HG03025 (cell line): Measurements from ENCODE around the gene GRP.
"Not testable (repeated sequence)": the region's sequence is repeated elsewhere in the genome, so short reads cannot be mapped to it uniquely, and the experiment has no call there.

ENCODE experiments used
- ATAC-seq: cut with Tn5 transposase; IDR thresholded peaks from one replicate; pipeline ENCODE4 v1.9.1; 2021; ENCODE audit warnings: mild to moderate bottlenecking, moderate library complexity; ENCODE audit not compliant: unreplicated experiment, low FRiP score

The GRP gene

DNA sequence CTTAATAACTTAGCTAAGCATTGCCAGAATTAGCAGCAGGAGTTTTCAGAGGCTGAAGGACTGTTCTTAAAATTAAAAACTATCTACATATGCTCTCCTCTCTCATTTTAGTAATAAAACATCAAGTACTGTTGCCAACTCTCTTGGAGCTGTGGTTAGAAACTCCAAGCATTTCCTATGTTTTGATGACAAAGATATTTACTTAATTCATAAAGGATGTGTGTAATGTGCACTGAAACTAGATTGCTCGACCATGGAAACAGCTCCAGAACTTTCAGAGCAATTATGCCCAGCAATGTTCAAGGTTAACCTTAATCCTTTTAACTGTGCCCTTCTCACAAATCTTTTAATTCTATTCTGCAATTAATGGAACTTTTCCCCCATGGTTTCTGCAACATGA lies 8.4 kb downstream of the GRP start:
- ATAC-seq, result no peak

DNA sequence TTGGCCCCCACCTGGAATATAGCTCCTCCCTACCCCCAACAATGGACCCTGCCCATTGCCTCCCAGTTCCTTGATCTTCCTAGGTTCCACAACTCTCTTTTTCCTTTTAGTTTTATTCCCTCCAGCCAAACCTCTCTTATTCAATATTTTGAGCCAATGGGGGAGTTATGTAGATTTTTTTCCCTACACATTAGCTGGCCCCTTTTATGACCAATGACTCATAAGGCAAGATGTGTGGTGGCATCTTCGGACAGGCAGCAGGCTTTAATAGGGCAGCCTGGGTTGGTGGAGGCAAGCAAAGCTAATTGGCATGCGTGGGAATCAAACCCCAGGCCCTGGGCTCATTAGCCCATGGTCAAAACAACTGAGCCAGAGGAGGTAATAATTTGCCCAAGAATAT lies 9.2 kb downstream of the GRP start:
- ATAC-seq, result no peak

- no peak for ATAC-seq
Measured at GRCh38 chr18:59229701-59230443, 9.9 kb downstream of the GRP start.

- no peak for ATAC-seq
Measured at GRCh38 chr18:59231114-59231513, 11.2 kb downstream of the GRP start.

GRCh38 chr18:59231877-59232276 lies 11.9 kb downstream of the GRP start:
- ATAC-seq, result no peak

GRCh38 chr18:59232309-59233016 lies 12.5 kb downstream of the GRP start:
- no peak for ATAC-seq

DNA sequence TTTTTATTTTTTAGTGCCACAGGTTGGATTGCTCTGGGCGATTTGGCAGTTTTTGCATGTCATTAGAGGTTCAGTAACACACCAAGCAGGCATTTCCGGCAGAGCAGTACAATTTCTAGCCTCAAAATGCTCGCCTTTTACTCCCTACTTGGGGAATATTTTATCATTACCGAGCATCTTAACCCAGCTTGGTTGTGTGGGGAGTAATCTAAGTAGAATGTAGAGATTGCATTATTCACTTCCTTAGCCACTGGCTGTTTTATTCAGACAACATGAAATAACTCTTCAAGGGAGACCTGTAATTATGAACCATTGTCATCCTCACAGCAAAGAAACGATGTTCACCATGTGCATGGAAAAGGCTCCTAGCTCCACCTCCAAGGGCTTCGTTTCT lies 13.1 kb downstream of the GRP start:
- ATAC-seq, result no peak

DNA sequence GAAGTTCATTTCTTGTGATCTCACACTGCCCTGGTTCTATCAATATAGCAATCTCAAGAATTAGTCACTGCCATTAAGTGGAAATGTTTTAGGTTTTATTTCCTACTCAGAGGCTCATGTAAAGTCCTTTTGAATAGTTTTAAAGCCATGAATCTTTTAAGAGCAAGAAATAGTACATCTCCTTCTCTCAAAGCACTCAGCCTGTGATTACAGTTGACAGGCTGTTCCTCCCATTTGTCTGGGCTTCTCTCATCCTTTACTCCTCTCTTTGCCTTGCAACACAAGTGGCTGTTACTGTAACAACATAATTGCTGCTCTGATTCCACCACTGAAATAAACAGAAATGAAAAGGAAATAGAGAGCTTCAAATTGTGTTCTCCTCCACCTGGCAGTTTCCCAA lies 18.4 kb downstream of the GRP start:
- ATAC-seq, result no peak

GRCh38 chr18:59239642-59240041 lies 19.7 kb downstream of the GRP start:
- ATAC-seq, result no peak

DNA sequence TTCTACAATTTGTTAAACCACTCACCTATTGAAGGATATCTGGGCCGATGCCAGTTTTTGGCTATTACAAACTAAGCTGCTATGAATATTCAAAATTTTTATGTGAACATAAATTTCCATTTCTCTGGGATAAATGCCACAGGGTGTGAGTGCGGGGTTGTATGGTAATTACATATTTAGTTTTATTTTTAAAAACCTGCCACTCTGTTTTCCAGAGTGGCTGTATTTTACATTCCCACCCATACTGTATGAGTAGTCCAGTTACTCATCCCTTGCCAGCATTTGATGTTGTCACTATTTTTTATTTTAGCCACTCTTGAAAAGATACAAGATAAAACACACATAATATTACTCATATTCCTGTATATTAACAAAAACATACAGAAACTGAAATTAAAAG lies 22.9 kb downstream of the GRP start:
- no peak for ATAC-seq

- no peak for ATAC-seq
Measured at GRCh38 chr18:59246796-59247195, 26.8 kb downstream of the GRP start.

DNA sequence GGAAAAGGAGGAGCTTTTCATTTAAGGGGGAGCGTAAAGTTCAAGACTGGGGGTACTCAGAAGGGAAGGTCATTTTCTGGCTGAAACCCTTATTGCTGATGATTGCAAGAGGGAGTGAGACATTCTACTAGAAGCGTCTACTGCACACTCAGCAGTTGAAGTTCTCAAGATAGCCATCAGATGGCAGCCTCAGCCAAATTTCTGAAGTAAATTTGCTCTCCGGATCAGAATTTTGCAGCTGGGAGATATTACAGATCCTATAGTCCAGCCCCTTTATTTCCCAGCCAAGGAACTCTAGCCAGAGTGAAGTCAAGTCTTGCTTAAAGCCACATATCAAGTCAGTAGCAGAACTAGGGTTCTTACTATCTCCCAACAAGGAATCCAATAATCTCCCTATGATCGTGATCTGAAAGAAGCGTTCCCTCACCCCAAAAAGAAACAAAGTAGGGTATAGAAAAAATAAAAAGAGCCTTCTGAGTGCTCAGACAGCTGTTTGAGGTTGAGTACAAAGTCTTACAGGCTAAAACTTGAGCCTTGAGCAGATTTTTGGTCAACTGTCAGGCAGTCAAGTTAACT lies 29.3 kb downstream of the GRP start:
- ATAC-seq, result no peak

DNA sequence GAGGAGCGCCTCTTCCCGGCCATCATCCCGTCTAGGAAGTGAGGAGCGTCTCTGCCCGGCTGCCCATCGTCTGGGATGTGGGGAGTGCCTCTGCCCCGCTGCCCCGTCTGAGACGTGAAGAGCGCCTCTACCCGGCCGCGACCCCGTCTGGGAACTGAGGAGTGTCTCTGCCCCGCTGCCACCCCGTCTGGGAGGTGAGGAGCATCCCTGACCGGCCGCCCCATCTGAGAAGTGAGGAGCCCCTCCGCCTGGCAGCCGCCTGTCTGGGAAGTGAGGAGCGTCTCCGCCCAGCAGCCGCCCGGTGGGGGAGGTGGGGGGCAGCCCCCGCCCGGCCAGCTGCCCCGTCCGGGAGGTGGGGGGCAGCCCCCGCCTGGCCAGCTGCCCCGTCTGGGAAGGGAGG lies 35.5 kb downstream of the GRP start:
- ATAC-seq, result not testable (repeated sequence)

DNA sequence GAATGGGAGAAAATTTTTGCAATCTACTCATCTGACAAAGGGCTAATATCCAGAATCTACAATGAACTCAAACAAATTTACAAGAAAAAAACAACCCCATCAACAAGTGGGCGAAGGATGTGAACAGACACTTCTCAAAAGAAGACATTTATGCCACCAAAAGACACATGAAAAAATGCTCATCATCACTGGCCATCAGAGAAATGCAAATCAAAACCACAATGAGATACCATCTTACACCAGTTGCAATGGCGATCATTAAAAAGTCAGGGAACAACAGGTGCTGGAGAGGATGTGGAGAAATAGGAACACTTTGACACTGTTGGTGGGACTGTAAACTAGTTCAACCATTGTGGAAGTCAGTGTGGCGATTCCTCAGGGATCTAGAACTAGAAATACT lies 41.9 kb downstream of the GRP start:
- ATAC-seq, result not testable (repeated sequence)

DNA sequence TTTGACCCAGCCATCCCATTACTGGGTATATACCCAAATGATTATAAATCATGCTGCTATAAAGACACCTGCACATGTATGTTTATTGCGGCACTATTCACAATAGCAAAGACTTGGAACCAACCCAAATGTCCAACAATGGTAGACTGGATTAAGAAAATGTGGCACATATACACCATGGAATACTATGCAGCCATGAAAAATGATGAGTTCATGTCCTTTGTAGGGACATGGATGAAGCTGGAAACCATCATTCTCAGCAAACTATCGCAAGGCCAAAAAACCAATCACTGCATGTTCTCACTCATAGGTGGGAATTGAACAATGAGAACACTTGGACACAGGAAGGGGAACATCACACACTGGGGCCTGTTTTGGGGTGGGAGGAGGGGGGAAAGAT lies 42.3 kb downstream of the GRP start:
- not testable (repeated sequence) for ATAC-seq

- no peak for ATAC-seq
Measured at GRCh38 chr18:59263661-59264060, 43.7 kb downstream of the GRP start.

DNA sequence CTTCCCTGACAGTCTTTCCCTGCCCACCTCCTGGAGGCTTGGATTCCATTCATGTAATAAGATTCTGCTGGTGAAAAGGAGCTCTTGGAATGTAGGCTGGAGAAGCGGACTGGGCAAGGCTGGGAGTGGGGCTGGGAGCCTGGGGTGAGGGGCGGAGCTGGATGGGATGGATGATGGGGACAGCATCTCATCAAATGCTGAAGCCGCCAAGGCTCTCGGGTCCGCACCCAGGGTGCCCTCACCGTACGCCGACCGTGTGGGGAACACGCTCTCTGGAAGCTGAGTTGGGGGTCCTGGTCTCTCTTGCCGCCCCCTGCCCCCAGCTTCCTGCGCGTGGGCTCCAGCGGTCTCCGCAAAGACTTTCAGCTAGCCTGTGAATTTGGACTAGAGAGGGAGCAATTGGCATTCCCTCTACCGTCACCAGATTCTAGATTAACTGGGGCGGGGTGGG lies 44.2 kb downstream of the GRP start:
- ATAC-seq, result no peak

DNA sequence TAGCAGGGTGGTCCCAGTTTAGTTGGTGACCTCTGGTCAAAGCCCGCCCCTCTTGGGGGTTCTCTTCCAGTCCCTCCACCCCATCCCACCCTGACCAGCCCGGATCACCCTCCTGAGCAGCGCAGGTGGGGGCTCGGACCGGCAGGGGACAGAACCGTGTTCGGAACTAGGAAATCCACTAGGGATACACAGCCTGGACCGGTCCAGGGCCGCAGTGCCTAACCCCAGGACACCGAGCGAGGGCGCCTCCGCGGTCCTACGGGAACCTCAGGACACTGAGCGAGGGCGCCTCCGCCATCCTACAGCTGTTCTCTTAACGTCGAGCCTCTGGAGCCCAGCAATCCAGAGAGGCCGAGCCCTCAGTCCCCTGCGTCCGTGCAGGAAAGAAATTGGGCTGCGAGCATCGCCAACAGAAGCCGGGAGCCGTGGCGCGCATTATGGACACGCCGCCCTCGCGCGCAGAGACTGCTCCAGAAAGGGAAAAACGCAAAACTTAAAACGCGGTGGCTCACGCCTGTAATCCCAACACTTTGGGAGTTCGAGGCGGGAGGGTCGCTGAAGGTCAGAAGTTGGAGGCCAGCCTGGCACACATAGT lies 44.8 kb downstream of the GRP start:
- ATAC-seq, result no peak

GRCh38 chr18:59265246-59265973 lies 45.5 kb downstream of the GRP start:
- no peak for ATAC-seq

GRCh38 chr18:59265974-59266369 lies 46.0 kb downstream of the GRP start:
- no peak for ATAC-seq

DNA sequence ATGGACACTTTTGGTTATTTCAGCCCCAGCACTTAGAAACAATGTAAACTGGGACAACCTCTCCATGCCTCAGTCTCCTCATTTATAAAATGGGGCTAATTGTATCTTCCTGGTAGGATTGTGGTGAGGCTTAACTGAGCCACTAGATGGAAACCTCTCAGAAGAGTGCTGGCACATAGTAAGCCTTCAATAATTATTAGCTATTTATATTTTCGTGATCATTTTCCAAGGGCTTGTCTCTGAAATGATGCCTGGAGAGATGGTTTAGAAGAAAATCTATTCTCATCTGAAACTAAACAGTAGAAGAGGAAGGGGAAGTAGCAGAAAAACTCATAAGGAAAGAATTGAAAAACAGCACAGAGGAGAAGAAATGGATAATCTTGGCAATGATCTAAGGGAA lies 46.5 kb downstream of the GRP start:
- ATAC-seq, result no peak
